Measurements from ENCODE around the gene DAZAP1.

- no peak for TF ChIP-seq CTCF (conservative IDR thresholded peaks at IDR 0.05; ENCODE audit: low read depth, low read length)
- no peak for TF ChIP-seq EZH2 (IDR thresholded peaks at IDR 0.05; ENCODE audit: borderline replicate concordance, low read depth, low read length, poor library complexity, severe bottlenecking)
Measured at GRCh38 chr19:1396768-1397679, 10.4 kb upstream of the DAZAP1 start.
